Adipose tissue (tissue), 3 donors: ENCODE results near the gene MYO7B. TPM values are rescaled to one million over a fixed set of nuclear protein-coding genes. Genes with fewer than 3 reads are reported as not detected.

Source experiments
- H3K27ac ChIP-seq: one replicate; pipeline ENCODE4 v1.5.1; 2013; ENCODE audit warnings: low read depth, low read length
- WGBS, 3 donors: extraction: QIAGEN DNeasy Blood & Tissue Kit; methylation state at CpG; one replicate each; pipeline ENCODE4 v1.1.7; 2013; 5-methylcytosine and 5-hydroxymethylcytosine counted together
- polyA plus RNA-seq, 3 donors: library from polyadenylated mRNA; stranded (reverse); fragments of 200-250 nt; gene quantifications; one replicate each; pipeline ENCODE4 v1.2.3, GENCODE V29; 2013
- donor health status: healthy with polysubstance abuse.
- donor health status: Bipolar disorder and iron deficiency.
- donor health status: healthy.

MYO7B gene
- polyA plus RNA-seq, 3 donors: 0.40 to 2.2 (median 2.1) TPM

DNA sequence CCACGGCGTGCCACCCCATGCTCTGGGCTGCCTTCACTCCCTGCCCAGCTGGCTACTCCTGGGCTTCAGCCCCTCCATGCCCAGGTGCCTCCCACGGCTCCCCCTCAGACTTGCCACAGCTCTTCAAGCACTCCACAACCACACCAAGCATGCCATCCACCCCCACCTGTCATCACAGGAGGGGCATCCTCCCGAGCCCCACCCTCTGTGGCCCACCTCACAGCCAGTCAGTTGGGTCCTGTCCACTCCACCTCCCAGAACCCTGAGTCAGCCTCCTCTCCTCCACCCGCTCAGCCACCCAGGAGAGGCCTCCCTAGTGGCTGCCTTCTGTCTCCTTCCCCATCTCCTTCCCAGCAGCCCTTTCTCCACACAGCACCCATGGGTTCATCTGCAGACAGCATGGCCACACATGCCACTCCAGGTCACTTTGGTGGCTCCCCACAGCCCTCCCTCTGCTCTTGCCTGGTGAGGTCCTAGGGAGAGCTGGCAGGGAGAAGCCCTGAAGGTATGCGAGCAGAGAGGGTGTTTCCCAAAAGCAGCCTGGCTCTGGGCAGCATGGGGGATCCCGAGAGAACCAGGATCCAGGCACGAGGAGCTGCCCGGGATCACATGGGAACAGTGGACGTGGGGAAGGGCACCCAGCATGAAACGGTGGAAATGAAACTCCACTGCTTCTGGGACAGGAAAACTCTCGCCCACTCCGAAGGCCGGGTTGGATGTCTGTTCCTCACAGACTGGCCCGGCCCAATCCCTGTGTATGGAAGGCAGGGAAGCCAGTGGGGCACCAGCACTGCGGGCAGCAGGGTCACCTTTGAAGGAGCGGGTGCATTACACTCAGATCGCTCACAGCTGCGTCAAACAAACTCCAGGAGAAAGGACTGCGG is 137.1 kb downstream of the MYO7B start:
- no peak overlapping the region for H3K27ac ChIP-seq
- 60 to 75% (median 68%) methylated on average over 19 to 20 of the region's 20 CpGs for WGBS, 3 donors

DNA sequence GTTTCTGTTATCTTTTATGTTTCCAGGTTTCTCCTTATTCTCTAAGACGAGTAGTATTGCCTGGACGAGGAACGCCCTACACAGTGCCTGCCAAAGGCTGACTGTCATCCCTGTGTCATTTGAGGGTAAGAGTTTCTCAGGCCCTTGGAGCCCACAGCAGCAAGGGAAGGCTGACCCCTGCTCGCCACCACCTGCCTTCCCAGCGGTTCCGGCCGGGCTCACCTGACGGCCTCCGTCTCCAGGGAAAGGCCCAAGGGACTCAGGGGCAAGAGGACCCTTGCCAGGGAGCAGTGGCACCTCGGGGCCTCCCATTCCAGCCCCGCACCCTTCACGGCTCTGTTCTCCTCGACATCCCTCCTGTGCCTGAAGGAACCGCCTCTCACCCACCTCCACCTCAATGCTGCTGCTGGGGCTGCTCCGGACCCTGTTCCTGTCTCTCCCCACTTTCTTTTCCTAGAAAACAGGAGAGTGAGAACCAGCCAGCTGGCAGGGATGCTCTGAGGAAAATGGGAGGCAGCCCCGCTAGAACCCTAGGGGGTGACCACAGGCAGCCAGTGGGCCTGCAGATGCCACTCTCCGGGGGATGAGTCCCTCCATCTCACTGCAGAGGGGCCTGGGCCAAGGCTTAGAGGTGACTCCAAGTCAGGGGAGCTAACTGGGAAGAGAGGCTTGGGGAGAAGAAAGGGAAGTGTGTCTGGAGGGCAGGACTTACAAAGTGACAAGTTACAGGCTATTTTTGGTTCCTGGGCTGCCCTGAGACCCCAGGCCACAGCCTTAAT is 138.0 kb downstream of the MYO7B start:
- WGBS, 3 donors: 59 to 77% (median 70%) methylated on average over 16 to 17 of the region's 17 CpGs
- peak overlapping the region; percentile 17 for H3K27ac ChIP-seq

DNA sequence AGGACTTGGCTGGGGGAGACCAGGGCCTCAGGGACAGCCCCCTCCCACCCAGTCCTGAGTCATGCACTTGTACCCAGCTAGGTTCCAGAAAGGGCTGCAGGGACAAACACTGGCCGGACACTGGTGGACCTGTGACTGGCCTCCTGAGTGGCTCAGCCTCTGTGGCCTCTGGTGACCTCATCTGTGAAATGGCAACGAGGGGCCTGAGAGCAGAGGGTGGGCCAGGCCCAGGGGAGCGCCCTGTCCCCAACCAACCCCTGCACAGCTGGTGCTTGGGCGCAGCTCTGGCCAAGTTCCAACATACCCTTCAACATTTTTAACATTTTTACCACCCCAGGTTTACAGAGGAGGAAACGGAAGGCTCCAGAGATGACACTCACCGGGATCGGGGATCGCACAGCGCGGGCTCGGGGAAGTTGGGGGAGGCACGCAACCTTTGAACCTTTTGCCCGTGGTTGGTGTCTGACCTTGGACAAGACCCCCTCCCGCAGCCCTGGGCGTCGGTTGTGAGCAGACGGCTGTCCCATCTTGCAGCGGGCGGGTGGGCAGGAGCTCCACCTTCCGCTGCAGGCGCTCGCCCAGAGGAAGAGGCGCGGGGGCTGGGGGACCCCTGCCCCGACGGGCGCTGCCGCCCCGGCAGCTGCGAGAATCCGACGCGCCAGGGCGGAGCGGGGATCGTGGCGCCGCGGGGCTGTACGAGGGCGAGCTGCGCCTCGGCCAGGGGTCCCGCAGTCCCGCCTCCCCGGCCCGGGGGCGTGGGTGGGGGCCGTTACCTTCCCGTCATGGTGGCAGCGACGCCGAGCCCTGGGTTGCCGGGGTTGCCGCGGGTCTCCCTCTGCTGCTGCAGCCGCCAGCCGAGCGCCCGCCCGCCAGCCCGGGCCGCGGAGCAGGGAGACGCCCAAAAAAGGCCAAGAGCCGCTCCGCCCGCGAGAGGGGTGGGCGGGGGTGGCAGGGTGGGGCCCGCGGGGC is 139.0 kb downstream of the MYO7B start:
- WGBS, 3 donors: 4 to 7% (median 5%) methylated on average over 52 to 72 of the region's 72 CpGs
- peak overlapping the region; percentile 17 for H3K27ac ChIP-seq

DNA sequence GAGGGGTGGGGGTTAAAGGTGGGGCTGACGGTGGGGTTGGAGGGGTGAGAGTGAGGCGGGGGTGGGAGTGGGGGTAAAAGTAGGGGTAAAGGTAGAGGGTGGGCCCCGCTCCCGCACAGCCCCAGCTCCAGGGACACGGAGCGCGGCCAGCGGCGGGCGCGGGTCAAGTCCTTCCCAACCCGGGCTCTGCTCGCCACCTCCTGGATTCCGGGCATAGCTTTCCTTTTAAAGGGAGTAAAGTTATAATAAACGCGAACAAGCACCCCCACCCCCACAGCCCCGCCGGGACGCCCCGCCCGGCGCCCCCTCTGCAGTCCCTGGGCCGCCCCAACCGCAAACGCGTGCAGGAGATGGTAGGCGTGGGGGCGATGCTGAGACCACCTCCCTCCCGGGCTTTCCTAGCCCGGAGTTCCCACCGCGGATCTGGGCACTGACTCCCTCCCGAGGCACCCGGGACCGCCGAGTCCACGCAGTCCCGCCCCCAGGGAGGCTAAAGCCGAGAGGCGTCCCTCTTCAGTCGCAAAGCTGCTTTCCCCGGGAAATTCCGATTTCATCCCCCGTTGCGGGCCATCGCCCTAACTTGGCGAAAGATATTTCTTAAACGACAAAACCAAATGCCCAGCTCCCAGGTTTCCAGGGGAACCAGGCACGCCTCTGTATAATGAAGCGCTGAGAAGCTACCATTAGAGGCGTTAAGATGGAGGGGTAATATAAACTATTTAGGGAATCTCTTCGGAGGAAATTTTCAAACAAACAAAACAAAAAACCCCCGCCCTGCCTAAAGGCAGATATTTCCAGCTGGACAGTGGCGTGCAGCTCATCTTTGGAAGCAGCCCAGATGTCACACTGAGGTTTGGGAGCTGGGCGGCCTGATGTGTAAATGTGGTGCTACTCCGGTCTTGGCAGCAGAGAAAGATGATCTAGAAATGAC is 140.1 kb downstream of the MYO7B start, which contains the start of gene LIMS2:
LIMS2 (minus strand) TSS at position 200 of the 931 bp plus-strand sequence. CDS start 506 bp downstream, outside the sequence.
- no peak within 1 kb of the TSS for H3K27ac ChIP-seq
- WGBS, 3 donors: 2 to 6% (median 4%) methylated on average over 51 to 55 of the region's 56 CpGs

DNA sequence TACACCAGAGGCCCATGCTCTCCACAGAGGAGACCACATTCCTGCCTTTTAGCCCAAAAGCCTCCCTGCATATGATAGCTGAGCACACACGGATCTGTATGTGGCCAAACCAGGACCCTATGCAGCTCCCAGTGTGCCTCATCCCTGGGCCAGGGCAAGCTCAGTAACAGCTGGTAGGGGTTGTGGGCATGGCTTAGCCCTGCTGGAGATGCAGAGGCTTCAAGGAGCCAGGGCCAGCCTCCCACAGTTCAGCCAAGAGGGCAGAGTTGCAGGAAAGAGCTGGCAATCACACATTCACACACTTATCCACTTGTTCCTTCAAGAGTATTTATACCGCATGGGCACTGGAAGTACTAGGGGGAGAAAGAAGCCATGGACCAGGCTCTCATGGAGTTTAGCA is 141.4 kb downstream of the MYO7B start:
- no peak overlapping the region for H3K27ac ChIP-seq
- 76 to 84% (median 78%) methylated on average over 2 of the region's 2 CpGs for WGBS, 3 donors

DNA sequence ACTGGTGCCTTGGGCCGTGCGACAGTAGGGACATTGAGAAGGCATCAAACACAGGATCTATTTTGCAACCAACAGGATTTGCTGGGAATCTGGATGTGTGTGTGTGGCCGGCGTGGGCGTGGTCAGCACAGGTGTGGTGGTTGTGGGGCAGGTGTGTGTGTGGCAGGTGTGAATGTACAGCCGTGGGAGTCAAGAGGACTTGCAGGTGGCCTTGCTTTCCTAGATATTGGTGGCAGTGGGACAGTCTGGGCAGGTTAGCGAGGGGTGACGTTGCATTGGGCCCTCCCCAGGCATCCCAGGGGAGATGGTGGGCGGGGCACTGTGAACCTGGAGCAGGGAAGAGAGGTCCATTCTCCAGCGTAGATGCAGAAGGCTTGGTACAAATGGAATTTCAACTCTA is 143.0 kb downstream of the MYO7B start:
- no peak overlapping the region for H3K27ac ChIP-seq
- WGBS, 3 donors: 83 to 88% (median 87%) methylated on average over 10 of the region's 10 CpGs

DNA sequence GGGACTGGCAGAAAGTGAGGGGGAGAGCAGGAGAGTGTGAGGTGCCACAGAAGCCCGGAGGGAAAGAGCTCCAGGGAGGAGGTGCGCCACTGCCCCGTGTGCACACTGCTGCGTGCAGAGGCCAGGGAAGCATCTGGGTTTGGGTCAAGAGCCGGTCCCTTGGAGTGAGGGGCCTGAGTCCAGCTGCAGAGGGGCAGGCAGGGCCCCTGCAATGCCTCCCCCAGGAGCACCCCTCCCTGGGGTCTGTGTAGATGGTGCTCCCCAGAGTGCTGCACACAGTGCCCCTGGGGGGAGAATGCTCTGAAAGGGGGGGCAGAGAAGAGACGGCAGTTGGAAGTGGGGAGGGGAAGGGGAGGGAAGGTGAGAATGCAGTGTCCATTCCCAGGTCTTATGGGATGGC is 143.5 kb downstream of the MYO7B start:
- 76 to 86% (median 78%) methylated on average over 4 to 6 of the region's 6 CpGs for WGBS, 3 donors
- H3K27ac ChIP-seq: no peak overlapping the region

DNA sequence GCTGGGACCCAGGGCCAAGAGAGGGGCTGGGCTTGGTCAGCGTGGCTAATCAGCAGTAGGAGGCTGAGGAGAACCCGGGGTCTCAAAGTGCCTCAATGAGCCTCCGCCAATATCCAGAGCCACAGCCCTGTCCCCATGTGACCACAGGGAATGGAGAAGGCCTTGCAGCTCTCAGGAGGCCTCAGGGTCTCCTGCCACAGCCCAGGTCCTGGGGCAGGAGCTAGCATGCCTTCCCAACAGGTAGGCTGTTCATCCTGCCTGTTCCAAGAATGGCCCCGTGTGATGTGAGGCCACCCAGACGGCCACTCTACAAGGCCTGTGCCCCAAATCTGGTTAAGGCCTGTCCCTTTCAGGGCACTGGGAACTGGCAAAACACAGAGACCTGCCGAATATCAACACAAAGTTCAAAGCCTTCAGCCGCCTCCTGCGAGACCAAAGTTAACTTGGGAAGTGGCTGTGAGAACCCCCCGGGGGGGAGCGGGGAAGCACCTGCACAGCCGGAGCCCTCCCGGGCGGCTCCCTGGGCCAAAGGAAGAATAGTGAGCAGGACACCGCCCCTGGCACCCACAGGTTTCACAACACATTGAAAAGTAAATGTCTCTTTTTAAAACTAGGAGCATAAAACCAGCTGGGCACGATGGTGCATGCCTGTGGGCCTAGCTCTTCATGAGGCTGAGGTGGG is 144.3 kb downstream of the MYO7B start:
- 74 to 88% (median 87%) methylated on average over 15 of the region's 15 CpGs for WGBS, 3 donors

DNA sequence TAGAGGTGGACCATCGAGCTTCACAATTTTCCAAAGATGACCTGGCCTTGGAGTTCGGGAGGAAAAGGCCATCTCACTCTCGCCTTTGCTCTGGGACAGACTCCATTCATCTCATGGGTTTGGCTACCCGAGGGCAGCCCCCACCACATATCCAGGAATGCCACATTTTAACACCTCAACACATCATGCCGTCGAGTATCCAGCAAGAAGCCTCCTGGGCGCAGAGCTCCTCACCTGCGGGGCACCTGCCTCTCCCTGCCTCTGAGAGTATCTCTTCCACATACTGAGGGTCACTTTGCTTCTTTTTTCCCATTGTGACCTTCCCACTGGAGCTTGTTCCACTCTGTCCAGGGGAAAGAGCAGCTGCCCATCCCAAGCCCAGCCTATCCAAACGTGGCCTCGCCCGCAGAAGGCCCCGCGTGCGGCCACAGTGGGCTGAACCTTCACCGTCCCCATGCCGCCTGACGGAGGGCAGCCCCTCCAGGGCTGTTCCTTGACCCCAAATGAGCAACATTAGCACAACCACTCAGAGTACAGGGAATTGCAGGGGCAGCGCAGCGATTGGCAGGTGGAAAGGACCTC is 145.3 kb downstream of the MYO7B start:
- 74 to 85% (median 76%) methylated on average over 19 of the region's 19 CpGs for WGBS, 3 donors
- H3K27ac ChIP-seq: no peak overlapping the region

More for the DNA sequence above, 144.3 kb downstream of the MYO7B start:
- no peak overlapping the region for H3K27ac ChIP-seq

DNA sequence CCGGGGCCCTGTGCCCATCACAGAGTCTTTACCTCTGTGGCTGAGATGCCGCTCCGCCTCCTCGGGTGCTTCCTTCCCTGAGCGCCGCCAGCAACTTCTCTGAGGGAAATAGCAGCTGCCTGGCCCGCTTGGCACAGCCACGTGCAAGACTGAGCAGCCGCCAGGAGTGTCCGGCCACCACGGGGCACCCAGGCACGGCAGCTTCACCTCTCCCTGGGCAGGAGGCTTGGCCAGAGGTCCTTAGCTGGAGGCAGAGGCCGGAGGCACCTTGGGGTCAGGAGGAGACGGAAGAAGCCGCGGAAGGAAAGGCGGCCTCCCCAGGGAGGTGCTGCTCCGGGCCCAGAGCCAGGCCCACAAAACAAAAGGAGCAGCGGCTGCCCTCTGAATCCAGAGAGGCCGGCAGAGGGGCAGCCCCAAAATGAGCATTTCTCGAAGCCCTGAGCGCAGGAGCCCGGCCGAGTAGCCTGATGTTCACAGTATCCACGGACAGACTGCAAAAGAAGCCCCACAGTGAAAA is 145.9 kb downstream of the MYO7B start:
- 18 to 55% (median 30%) methylated on average over 25 of the region's 25 CpGs for WGBS, 3 donors

DNA sequence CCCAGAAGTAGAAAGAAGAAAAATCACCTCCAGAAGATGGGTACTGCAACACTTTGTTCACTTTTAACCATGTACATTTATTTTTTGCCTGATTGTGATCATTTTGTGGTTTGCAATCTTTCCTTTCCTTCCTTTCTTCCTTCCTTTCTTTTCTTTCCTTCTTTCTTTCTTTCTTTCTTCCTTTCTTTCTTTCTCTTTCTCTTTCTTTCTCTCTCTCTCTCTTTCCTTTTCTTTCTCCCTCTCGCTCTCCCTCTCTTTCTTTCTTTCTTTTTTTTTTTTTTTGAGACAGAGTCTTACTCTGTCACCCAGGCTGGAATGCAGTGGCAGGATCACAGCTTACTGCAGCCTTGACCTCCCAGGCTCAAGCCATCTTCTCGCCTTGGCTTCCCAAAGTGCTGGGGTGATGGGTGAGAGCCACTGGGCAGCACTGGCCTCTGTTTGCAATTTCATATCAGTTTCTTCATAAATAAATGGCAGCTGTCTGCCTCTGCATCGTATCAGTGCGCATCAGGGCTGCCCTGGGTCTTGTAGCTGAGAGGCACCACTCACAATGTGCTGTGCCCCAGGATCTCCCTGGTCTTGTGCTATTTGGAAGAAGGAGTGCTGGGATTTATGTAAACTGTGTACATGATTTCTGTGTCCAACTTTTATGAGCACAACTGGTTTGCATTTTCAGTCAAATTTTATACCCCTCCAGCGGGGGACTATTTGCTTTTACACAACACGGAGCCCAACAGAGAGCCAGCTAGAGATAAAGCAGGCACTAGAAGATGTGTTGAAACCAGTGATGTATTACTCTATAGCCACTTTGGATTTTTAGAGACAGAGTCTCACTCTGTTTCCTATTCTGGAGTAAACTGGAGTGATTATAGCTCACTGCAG is 146.7 kb downstream of the MYO7B start:
- 83 to 96% (median 88%) methylated on average over 6 of the region's 6 CpGs for WGBS, 3 donors
- H3K27ac ChIP-seq: no peak overlapping the region

More for the DNA sequence above, 145.9 kb downstream of the MYO7B start:
- H3K27ac ChIP-seq: no peak overlapping the region

DNA sequence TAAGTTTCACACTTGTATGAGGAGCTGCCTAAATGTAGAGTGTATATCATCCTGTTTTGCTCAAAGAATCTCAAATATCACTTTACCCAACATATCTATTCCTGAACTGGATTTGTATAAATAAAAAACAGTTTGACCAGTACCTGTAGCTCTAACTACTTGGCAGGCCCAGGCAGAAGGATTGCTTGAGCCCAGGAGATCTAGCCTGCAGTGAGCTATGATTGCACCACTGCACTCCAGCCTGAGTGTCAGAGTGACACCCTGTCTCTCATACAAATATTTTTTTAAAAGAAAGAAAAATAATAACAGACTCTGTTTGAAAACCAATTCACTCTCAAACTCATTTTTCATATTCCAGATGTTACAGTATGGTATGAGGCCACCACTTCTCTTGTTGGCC is 147.6 kb downstream of the MYO7B start:
- H3K27ac ChIP-seq: no peak overlapping the region

DNA sequence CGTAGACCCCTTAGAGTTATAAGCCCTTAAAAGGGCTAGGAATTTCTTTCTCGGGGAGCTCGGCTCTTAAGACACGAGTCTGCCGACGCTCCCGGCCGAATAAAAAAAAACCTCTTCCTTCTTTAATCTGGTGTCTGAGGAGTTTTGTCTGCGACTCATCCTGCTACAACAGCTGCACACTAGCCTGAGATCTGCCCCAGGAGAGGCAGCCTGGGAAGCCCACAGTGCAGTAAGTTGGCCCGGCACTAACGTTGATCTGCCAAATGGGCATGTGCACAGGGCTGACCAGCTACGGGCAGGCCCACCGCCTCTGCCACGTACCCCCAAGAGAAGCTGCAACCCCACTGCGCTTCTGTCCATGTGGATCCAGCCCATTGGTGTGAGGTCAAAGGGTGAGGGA is 148.3 kb downstream of the MYO7B start:
- WGBS, 3 donors: 51 to 65% (median 61%) methylated on average over 15 of the region's 15 CpGs
- no peak overlapping the region for H3K27ac ChIP-seq

DNA sequence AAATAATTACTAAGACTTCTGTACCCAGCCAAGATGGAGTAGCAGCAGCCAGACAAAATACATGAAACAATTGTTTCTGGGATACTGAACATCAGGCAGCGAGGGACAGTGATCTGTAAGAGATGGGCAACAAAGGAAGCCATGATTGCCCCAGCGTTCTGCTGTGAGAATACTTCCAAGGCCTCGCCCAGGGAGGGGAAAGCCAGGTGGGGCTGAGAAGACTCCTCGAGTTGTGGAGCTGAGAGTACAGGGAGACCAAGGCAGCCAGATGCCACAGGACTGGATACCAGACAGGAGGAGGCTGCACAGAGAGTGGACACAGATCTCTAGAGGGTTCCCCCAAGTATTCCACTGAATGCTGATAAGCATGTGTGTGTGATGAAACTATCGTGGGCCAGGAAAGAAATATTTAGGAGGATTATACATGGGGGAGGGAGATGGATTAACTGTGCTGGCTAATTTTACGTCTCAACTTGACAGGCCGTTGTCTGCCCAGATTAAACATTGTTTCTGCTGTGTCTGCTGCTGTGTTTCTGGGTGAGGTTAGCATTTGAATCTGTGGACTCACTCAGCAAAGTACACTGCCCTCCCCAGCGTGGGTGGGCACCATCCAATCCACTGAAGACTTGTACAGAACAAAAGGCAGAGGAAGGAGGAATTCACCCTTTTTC is 150.1 kb downstream of the MYO7B start:
- 78 to 82% (median 78%) methylated on average over 8 of the region's 8 CpGs for WGBS, 3 donors
- H3K27ac ChIP-seq: no peak overlapping the region
